Hematopoietic multipotent progenitor cell treated with erythropoietin and hydrocortisone succinate and interleukin-3 and kit ligand, for 6 days (in vitro differentiated cells): ENCODE measurements around the gene SAMD1.

Experiments used
- DNase-seq: peaks from one replicate; pipeline ENCODE4 v3.0.0-alpha.2; 2015

The SAMD1 gene

DNA sequence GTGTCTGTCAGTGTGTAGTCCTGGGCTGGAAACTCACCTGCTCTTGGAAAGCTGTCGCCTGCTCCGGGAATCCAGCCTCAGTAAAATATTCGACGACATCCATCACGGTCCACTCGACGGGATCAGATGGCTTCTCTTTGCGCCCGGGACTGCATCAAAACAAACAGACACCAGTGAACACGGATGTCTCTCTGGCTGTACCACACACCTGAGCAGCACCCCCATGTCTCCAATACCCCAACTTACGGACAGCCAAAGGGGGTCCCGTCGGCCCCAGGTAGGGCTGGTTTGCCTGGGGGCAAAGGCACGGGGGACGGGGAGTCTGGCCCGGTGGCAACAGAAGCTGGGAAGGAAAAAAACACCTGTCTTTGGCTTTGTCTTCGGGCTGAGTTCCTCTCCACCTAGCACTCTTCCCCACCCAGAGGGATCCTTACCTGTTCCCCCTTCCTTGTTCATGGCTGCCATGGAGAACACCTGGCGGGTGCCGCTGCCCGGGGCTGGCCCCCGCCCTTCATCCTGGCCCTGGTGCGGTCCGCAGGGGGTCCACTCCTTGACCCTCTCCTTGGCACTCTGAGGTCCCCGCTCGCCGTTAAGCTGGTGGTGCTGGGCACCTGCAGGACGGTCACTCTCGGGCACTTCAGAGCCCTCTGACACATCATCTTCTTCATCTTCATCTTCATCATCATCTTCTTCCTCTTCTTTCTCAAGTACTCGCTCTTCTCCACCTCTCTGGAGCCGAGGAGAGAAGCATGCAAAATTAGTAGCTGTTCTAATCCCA, 1.7 kb downstream of the SAMD1 start:
- no peak for DNase-seq

DNA sequence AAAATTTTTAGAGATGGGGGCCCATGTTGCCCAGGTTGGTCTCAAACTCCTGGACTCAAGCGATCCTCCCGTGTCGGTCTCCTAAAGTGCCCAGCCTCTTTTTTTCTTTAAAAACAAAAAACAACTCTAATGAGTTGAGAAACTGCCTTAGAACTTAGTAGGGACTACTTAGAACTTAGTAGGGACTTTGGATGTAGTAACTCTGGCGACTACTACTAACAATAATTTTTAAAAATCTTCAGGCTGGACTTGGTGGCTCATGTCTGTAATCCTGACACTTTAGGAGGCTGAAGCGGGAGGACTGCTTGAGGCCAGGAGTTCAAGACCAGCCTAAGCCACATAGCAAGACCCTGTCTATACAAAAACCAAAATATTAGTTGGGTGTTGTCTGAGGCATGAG, 4.5 kb downstream of the SAMD1 start:
- no peak for DNase-seq

DNA sequence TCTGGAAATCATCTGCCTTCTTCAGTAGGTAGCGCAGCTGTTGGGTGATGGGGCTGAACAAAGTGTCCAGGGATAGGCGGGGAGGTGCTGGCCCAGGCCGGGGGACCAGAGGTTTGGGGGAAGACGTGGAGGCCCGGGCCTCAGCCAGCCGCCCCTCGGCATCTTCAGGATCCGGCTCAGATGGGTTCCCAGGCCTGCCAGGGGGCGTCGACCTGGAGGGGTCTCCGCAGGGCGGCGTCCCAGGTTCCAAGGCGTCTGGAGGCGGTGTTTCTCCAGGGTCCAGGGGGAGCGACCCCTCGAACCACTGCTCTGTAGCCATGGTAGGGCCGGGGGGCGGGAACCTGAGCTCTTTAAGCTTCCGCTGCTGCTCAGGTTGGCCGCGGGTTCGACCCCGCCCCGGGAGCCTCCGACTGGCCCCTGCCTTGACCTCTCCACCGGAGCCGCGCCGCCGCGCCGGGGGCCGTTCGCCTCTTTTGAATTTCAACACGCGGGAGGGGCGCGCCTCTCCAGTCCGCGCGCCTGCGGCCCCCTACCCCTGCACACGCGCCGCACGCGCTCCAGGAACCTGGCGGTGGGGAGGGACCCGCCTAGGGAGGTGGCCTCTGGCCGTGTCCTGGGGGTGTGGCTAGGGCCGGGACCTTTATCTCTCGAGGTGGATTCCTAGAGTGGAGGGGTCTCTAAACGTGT, 5.1 kb downstream of the SAMD1 start, which contains the start of gene C19orf67:
TSS of gene C19orf67 (minus strand) at position 475 of the 687 bp plus-strand sequence. CDS start at position 319, 156 bp downstream.
- DNase-seq = no peak

DNA sequence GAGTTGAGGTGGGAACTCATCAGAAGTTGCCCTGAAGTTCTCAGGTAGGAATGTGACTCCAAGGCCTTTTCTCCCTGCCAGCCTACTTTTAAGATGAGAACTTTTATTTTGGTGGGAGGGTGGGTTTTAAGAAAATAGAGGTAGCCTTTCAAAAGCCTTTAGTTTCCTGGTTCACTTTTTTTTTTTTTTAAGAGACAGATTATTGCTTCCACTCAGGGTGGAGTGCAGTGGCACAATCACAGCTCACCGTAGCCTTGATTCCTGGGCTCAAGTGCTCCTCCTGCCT, 7.9 kb downstream of the SAMD1 start:
- DNase-seq = no peak

DNA sequence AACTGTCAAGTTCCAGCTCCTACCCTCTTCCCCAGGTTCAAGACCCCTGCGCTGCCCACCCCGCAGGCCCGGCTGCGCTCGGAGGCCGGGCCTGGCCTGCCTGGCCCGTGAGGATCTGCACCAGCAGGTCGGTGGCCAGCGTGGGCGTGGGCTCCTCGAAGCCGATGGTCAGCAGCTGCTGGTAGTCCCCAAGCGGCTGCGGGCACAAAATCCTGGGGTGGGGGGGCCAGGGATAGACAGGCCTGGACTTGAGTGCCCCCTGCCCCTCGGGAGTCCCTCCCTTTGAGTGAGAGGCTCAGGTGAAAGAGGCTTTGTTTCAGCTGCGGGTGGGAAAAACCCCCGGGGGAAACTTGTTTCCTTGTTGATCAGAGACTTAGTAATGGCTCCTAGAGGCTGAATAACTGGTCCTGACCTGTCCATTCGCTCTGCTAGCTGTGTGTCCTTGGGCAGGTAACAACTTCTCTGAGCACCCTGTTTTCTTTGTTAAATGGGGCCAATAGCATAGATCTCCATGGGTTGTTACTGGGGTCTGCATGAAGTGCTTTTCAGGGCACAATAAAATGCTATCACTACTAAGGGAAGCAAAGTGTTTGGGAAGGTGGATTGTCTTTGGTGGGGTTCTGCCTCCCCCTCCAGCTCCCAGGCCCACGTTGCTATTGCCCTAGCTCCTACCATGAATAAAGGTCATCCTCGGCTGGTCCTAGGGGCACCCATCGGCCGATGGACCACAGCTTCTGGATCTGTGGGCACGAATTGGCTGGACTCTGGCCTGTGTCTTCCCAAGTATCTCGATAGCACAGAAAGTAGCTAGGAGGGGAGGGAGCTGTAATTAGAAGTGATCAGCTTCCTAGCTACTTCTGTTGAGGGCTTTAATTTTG, 8.5 kb downstream of the SAMD1 start:
- DNase-seq = no peak

DNA sequence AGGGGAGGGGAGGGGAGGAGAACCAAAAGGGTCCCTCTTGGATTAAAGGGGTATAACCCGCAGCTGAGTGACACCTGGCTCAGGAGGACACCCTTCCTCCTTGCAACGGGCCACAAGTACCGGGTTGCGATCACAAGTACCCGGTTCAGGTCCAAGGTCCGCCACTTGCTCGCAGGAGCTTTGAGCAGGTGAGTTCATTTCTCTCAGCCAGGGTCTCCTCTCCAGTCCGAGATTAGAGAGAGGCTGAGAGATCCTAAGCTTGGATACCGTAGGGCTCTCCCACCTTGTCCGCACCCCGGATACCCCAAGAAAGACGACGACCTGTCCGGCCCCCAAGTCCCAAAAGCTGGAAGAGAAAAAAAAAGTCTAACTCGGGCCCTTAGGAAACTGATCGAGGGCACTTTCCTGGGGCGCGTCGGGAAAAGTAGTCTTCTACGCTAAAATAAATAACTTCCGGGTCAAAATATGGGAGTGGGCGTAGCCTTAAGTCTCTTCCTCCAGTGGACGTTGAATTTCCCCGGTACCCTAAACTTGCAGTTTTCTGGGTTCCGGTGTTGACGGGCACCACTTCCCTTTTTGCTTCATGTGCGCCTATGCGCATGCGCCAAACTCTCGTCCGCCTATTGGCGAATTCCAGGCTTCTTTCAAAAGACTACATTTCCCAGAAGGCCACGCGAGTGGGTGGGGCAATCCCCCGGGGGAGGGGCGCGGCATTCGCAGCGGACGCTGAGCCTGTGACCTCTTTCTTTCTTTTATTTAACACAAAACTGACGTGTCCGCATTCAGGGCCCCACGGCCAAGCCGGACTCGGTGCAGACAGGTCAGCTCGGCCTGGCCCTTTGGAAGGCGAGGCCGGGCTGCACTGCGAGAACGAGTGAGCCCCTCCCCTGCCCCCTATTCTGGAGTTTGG, 9.4 kb downstream of the SAMD1 start:
- DNase-seq = peak; percentile 100

DNA sequence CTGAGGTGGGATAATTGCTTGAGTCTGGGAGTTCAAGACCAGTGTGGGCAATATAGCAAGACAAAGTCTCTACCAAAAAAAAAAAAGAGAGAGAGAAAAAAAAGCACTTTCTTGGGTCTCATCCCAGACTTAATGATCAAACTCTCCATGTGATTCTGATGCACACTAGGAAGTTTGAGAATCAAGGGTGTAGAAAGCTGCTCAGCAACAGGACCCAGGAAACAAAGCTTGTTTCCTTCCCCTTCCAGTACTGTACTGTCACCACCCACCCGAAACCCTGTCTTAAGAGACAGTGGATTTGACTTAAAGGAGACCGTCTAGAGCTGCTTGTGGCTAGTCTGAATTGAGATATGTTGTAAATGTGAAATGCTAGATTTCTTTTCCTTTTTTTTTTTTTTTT, 12.1 kb downstream of the SAMD1 start:
- DNase-seq = no peak

DNA sequence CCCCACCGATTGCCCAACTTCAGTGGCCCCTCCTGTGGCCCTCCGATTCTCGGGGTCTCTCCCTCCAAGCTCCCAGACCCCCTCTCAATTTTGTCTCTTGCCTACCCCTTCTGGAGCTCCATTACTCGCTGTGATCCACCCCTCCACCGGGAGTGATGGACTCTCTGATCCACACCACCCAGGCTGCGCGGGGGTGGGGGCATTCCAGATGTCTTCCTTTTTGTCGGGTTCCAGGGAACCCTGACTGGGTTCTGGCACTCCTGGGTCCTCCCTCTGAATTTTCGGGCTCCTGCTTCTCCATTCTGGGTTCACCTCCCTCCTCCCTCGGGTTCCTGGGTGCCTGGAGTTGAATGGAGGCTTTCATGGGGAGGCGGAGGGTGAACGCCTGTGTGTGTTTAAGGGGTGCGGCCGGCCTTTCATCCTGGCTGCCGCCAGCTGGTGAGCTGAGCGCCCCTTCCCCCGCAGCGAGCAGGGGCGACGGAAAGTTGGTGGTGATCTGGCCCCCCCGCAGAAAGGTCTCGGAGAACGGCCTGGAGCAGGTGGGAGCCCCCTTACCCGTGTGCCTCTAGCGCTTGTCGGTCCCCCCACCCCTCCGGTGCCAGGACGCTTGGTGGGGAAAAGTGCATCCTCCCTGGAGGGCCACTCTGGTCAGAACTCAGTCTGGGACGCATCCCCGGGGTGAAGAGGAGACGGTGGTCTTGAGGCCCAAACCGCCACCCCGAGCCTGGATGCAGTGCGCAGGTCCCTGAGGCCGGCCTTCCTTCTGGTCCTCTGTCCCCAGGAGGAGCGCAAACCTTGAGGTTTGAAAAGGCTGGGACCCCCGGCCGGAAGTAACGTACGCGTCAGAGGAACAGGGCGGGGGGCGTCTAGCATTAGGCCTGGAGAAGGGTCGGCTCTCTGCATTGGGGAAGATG, 16.4 kb downstream of the SAMD1 start:
- DNase-seq = peak; percentile 56

DNA sequence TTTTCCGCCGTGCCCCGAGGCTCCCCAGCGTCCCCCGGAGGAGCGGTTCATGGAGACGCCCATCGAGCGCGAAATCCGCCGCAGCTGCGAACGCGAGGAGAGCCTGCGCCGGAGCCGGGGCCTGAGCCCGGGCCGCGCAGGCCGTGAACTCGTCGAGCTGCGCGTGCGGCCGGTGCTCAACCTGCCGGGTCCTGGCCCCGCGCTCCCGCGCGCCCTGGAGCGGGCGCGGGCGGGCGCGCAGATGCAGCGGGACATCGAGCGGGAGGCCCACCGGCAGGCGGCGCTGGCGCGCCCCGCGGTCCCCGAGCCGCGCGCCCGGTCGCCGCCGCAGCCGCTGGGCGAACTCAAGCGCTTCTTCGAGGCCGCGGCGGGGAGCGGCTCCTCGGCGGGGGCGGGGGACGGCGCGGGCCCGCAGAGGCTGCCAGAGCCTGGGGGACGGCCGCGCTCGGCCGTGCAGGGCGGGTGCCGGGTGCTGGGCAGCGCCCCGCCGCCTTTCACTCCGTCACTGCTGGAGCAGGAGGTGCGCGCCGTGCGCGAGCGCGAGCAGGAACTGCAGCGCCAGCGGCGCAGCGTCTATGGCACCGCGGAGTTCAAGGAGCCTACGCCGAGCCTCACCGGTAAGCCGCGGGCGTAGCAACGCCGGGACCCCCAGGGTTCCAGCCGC, 17.2 kb downstream of the SAMD1 start:
- DNase-seq = peak; percentile 85

DNA sequence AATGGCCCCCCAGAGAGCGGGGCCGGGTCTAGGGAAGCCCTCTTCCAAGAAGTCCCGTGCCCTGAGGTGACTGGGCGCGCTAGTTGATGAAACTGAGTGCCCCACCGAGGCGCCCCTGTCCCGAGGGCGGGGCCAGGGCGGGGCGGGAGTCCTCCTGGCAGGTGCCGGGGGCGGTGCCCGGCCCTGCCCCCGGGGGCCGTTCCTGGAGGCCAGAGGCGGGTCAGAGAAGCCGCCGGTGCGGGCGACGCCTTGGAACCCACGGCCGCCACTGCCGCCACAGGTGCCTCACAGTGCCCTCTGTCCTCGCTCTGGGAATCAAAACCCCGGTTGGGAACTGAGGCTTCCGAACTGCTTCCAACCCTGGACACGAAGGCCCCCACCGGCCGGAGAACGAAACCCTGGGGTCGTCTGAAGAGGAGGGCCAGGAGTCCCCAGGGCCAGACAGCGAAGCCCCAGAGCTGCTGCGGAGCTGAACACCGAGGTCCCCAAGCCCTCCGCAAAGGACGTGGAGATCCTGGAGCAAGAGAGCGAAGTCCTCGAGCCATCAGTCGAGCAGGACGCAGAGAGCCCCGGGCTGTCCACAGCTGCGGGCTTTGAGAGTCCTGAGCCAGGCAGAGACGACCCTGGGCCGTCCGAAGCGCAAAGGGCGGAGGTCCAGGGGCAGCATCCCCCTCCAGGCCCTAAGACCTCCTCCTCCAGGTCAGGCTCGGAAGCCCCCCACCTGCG, 17.9 kb downstream of the SAMD1 start, which contains the start of gene MISP3:
TSS of gene MISP3 (plus strand) at position 252 of the 726 bp plus-strand sequence. CDS start 524 bp downstream, outside the sequence.
- peak; percentile 58 for DNase-seq

DNA sequence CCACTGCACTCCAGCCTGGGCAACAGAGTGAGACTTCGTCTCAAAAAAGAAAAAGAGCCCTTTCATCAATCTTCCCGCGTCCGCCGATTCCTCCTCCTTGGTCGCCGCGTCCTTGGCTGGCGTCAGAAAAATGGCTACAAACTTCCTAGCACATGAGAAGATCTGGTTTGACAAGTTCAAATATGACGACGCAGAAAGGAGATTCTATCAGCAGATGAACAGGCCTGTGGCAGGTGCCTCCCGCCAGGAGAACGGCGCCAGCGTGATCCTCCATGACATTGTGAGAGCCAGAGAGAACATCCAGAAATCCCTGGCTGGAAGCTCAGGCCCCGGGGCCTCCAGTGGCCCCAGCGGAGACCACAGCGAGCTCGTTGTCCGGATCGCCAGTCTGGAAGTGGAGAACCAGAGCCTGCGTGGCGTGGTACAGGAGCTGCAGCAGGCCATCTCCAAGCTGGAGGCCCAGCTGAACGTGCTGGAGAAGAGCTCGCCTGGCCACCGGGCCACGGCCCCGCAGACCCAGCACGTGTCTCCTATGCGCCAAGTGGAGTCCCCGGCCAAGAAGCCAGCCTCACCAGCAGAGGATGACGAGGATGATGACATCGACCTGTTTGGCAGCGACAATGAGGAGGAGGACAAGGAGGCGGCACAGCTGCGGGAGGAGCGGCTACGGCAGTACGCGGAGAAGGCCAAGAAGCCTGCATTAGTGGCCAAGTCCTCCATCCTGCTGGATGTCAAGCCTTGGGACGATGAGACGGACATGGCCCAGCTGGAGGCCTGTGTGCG, 20.1 kb downstream of the SAMD1 start:
- no peak for DNase-seq

DNA sequence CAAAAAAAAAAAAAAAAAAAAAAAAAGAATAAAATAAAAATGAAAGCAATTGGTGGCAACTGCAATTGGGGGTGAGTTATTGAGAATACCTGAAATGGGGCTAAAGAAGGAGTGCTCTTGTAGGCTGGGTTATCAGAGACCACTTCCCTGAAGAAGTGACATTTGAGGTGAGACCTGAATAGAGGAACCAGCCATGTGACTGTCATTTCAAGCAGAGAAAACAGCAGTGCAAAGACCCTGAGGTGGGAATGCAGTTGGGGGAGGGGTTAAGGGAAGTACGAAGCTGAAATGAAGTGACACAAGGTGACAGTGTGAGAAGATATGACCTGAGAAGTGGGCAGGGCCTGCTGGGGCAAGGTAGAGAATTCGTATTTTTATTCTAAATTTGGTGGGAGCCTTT, 24.4 kb downstream of the SAMD1 start:
- DNase-seq = no peak

DNA sequence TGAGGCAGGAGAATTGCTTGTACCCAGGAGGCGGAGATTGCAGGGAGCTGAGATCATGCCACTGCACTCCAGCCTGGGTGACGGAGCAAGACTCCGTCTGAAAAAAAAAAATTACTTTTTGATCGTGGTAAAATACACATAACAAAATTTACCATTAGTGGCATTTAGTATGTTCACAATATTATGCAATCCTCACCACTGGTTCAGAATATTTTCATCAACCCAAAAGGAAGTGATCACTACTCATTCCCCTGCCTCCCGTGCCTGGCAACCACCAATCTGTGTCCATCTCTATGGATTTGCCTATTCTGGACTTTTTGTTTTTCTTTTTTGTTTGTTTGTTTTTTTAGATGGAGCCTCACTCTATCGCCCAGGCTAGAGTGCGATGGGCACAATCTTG, 27.4 kb downstream of the SAMD1 start:
- no peak for DNase-seq

DNA sequence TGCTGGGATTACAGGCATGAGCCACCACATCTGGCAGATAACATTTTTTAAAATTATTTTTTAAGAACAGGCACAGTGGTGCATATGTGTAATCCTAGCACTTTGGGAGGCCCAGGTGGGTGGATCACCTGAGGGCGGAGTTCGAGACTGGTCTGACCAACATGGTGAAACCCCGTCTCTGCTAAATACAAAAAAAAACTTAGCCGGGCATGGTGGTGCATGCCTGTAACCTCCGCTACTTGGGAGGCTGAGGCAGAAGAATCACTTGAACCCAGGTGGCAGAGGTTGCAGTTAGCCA, 28.0 kb downstream of the SAMD1 start:
- DNase-seq = no peak

DNA sequence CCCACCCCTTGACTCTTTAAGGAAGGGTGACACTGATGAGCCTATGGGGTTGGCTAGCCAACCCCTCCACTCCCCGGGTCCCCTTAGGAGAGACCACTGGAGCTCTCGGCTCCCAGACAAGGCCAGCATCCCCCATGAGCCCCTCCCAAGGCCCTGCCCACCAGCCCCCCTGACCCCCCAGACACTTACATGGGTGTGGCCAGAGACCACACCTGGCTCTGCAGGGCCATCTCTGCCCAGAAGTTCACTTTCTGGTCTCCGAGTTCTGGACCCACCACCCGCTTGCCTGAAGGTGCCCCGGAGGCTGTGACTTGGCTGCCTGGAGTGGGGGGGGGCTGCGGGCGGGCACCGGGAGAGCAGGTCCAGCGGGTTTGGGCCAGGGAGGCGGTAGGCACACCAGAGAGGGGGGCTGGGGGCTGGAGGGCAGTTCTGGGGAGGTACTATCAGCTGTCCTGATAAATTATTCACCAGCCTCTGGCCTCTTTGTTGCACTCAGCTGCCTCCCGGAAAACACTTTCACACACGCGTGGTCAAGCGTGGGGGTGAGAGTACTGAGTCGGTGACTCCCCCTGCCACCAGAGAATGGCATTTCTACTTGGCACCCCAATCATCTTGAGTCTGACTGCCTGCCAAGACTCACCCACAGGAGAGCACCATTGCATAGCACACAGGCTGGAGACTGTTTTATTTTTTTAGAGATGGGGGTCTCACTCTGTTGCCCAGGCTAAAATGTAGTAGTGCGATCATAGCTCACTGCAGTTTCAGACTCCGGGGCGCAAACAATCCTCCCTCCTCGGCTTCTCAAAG, 28.6 kb downstream of the SAMD1 start, which contains the start of gene PALM3:
TSS of gene PALM3 (minus strand) at position 326 of the 807 bp plus-strand sequence. CDS start at position 230, 96 bp downstream.
- DNase-seq = no peak

DNA sequence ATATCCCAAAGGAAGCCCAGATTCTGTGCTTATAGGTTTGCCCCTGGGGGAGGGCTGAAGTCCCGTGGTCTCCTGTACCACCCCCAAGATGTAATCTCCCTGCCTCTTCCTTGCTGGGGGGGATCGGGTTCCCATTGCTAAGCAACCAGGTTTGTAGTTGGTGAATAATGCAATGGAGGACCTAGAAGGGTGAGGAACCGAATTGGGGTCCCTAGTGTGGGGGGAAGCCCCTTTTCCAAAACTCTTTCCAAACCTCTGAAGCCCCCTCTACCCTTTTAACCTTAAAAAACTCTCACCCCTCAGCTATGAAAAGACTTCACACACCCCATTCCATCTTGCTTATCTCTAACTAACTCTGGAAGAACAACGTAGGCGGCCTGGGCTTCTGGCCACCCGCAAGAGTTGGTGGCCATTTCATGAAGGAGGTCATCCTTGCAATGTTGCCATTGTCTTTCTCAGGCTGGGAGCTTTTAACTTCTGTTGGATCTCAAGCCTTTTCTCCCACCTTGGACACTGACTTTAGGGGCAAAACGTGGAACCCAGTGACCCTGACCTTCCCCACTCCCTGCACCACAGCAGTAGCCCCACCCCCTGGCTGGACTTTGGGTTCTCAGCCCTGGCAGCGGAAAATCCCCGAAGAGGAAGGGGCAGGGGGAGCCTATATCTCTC, 29.3 kb downstream of the SAMD1 start:
- DNase-seq = no peak

DNA sequence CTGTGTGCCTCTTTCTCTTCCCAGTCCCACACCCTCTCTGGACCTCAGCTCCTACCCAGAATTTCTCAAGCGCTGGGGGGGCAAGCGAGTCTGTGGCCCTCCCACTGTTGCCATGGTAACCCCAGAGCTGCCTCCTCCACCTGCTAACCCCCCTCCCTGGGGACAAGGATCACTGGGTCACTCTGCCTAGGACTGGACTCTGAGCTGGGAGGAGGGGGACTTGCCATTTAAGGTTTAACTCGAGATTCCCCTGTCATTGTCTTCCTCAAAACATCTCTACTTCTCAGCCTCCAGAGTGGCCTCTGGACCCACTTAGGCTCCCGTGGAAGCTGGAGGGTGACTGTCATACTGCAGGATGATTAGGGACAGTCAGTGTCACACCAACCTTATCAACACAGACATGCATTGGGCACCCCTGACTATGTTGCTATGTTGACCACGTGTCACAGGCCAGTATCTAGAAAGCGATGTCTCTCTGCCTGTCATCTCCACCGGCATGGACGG, 30.8 kb downstream of the SAMD1 start:
- peak; percentile 61 for DNase-seq

DNA sequence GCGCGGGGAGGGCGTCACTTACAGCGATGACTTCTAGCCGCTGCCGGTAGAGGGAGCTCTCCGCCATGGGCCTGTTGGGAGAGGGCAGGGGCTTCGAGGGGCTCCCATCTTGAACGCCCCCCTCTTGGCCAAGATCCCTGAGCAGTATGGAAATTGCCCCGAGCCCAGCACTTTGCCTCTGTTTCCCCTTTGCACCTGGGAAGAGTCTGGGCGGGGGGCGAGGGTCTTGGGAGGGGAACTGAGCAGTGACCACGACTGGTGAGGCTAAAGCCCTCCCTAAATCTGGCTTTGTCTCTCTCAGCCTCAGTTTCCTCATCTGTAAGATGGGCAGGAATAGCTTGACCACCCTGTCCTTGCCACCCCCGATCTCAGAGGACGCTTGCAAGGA, 31.5 kb downstream of the SAMD1 start:
- DNase-seq = peak; percentile 58
